H1 (cell line): Measurements from ENCODE around the gene ZFAND5. TPM values are rescaled to one million over a fixed set of nuclear protein-coding genes. Genes with fewer than 3 reads are reported as not detected.

Source experiments
- CTCF ChIA-PET: fragments of 300-600 bp; sonication (Branson Sonifier 250); formaldehyde crosslinking; loops from one replicate; lab custom pipeline; 2021; ENCODE audit not compliant: partially characterized antibody; lab: Charles Lee
- POLR2A ChIA-PET: fragments of 300-600 bp; sonication (Branson Sonifier 250); formaldehyde crosslinking; loops from one replicate; lab custom pipeline; 2021; ENCODE audit warnings: inconsistent platforms; ENCODE audit not compliant: partially characterized antibody; lab: Charles Lee
- DNase-seq, 2 experiments: peaks; one replicate each; pipeline versions ENCODE4 v3.0.0 to v3.0.0-alpha.2; 2010 to 2022; ENCODE audit warnings: low spot score in 2 of 2, low read depth in 1 of 2, mixed read lengths in 1 of 2
- FAIRE-seq: peaks from 2 replicates; lab custom pipeline; 2011; peaks lifted over from hg19 to GRCh38; lab: Jason Lieb, UNC
- H2AFZ ChIP-seq: 2 replicates; pipeline ENCODE4 v1.8.1; 2012; ENCODE audit warnings: low read length, inconsistent platforms
- H2AK5ac ChIP-seq: 2 replicates; pipeline ENCODE4 v1.6.1; 2013; ENCODE audit warnings: low read depth, low read length
- H2BK120ac ChIP-seq: replicated peaks from 2 replicates; pipeline ENCODE3; 2013; ENCODE audit warnings: low read depth, low read length, inconsistent platforms
- H2BK12ac ChIP-seq: 2 replicates; pipeline ENCODE4 v1.6.1; 2013; ENCODE audit warnings: low read depth, low read length
- H2BK15ac ChIP-seq: 2 replicates; pipeline ENCODE4 v1.6.1; 2013; ENCODE audit warnings: low read length
- H2BK20ac ChIP-seq: 2 replicates; pipeline ENCODE4 v1.6.1; 2013; ENCODE audit warnings: low read length
- H2BK5ac ChIP-seq: 2 replicates; pipeline ENCODE4 v1.6.1; 2013; ENCODE audit warnings: low read depth, low read length
- H3K14ac ChIP-seq: 2 replicates; pipeline ENCODE4 v1.6.1; 2013; ENCODE audit warnings: inconsistent platforms; ENCODE audit not compliant: insufficient read length
- H3K18ac ChIP-seq: 2 replicates; pipeline ENCODE4 v1.6.1; 2013; ENCODE audit warnings: low read length; ENCODE audit errors: extremely low read depth
- H3K23ac ChIP-seq: 2 replicates; pipeline ENCODE4 v1.6.1; 2013; ENCODE audit warnings: inconsistent platforms; ENCODE audit not compliant: insufficient read length
- H3K23me2 ChIP-seq: 2 replicates; pipeline ENCODE4 v1.6.1; 2013; ENCODE audit warnings: low read depth, low read length
- H3K27ac ChIP-seq: 2 replicates; pipeline ENCODE4 v1.6.1; 2011; ENCODE audit warnings: low read depth, low read length, inconsistent platforms
- H3K27me3 ChIP-seq, 4 experiments: replicated peaks in 1 of 4; 1 replicate in 1 of 4; 2 replicates in 3 of 4; pipeline versions ENCODE4 v1.6.1 to v1.8.1; 2011 to 2013; ENCODE audit warnings: low read length in 3 of 4, mild to moderate bottlenecking in 3 of 4, inconsistent platforms in 2 of 4, mixed read lengths in 2 of 4, moderate library complexity in 1 of 4; ENCODE audit not compliant: control insufficient read depth in 3 of 4, insufficient read depth in 3 of 4; ENCODE audit errors: extremely low read depth in 1 of 4
- H3K36me3 ChIP-seq, 4 experiments: 2 replicates each; pipeline versions ENCODE4 v1.6.1 to v1.8.1; 2011 to 2013; ENCODE audit warnings: mild to moderate bottlenecking in 4 of 4, low read length in 3 of 4, moderate library complexity in 2 of 4, control low read depth in 1 of 4, inconsistent platforms in 1 of 4; ENCODE audit not compliant: insufficient read depth in 4 of 4, control insufficient read depth in 2 of 4
- H3K4ac ChIP-seq: replicated peaks from 2 replicates; pipeline ENCODE3; 2013; ENCODE audit warnings: low read length, low read depth, mixed read lengths, inconsistent platforms; ENCODE audit not compliant: insufficient read length
- H3K4me1 ChIP-seq, 4 experiments: replicated peaks in 1 of 4; 1 replicate in 1 of 4; 2 replicates in 3 of 4; pipeline versions ENCODE4 v1.6.1 to v1.8.1; 2011 to 2013; ENCODE audit warnings: low read length in 3 of 4, inconsistent platforms in 2 of 4, mixed read lengths in 1 of 4; ENCODE audit not compliant: insufficient read depth in 4 of 4, control insufficient read depth in 3 of 4
- H3K4me2 ChIP-seq, 2 experiments: 2 replicates each; pipeline versions ENCODE4 v1.6.1 to v1.8.1; 2011 to 2013; ENCODE audit warnings: low read depth in 2 of 2, low read length in 2 of 2, control low read depth in 1 of 2, inconsistent platforms in 1 of 2, mild to moderate bottlenecking in 1 of 2; ENCODE audit not compliant: insufficient read depth in 1 of 2
- H3K4me3 ChIP-seq, 4 experiments: fragments of 200-600, 300-600 bp in 1 of 4; sonication (generic), shearing (Covaris generic), sonication (Bioruptor Twin) in 1 of 4; 2 replicates each; pipeline versions ENCODE4 v1.5.1 to v1.8.1; 2011 to 2016; ENCODE audit warnings: low read length in 4 of 4, low read depth in 3 of 4, control low read depth in 2 of 4, inconsistent platforms in 2 of 4, mild to moderate bottlenecking in 2 of 4, mixed read lengths in 1 of 4, moderate library complexity in 1 of 4; ENCODE audit not compliant: insufficient read depth in 2 of 4; ENCODE audit errors: extremely low read depth in 1 of 4
- H3K56ac ChIP-seq: replicated peaks from 2 replicates; pipeline ENCODE3; 2013; ENCODE audit warnings: low read depth, mild to moderate bottlenecking, mixed read lengths, low read length, inconsistent platforms; ENCODE audit not compliant: insufficient read length
- H3K79me1 ChIP-seq: 2 replicates; pipeline ENCODE4 v1.6.1; 2013; ENCODE audit warnings: low read depth, low read length, control low read depth
- H3K79me2 ChIP-seq, 2 experiments: 2 replicates each; pipeline versions ENCODE4 v1.6.1 to v1.8.1; 2012 to 2013; ENCODE audit warnings: low read length in 2 of 2, mild to moderate bottlenecking in 2 of 2, inconsistent platforms in 1 of 2; ENCODE audit not compliant: insufficient read depth in 2 of 2, control insufficient read depth in 1 of 2
- H3K9ac ChIP-seq, 4 experiments: replicated peaks in 1 of 4; 1 replicate in 1 of 4; 2 replicates in 3 of 4; pipeline versions ENCODE4 v1.6.1 to v1.8.1; 2011 to 2013; ENCODE audit warnings: low read depth in 3 of 4, low read length in 3 of 4, control low read depth in 2 of 4, mild to moderate bottlenecking in 2 of 4, moderate library complexity in 2 of 4, inconsistent platforms in 1 of 4; ENCODE audit errors: extremely low read depth in 1 of 4
- H3K9me3 ChIP-seq, 2 experiments: 2 replicates each; pipeline versions ENCODE4 v1.6.1 to v1.8.1; 2012 to 2013; ENCODE audit warnings: mild to moderate bottlenecking in 2 of 2, moderate library complexity in 2 of 2, control low read depth in 1 of 2, inconsistent platforms in 1 of 2, low read depth in 1 of 2, low read length in 1 of 2, mixed read lengths in 1 of 2; ENCODE audit not compliant: insufficient read depth in 2 of 2
- H4K20me1 ChIP-seq, 2 experiments: replicated peaks in 1 of 2; 2 replicates each; pipeline versions ENCODE3 to v1.8.1; 2011 to 2013; ENCODE audit warnings: inconsistent platforms in 2 of 2, low read length in 2 of 2, mild to moderate bottlenecking in 1 of 2; ENCODE audit not compliant: insufficient read depth in 2 of 2, control insufficient read depth in 1 of 2
- H4K5ac ChIP-seq: 2 replicates; pipeline ENCODE4 v1.6.1; 2013; ENCODE audit warnings: low read length, low read depth, mixed read lengths, inconsistent platforms; ENCODE audit not compliant: insufficient read length
- H4K8ac ChIP-seq: 2 replicates; pipeline ENCODE4 v1.8.0; 2013; ENCODE audit warnings: mild to moderate bottlenecking, moderate library complexity, low read length, inconsistent platforms; ENCODE audit not compliant: insufficient read depth; ENCODE audit errors: extremely low read depth
- H4K91ac ChIP-seq: replicated peaks from 2 replicates; pipeline ENCODE3; 2013; ENCODE audit warnings: low read length, mixed read lengths, inconsistent platforms; ENCODE audit not compliant: insufficient read length
- BRCA1 ChIP-seq: IDR thresholded peaks from 2 replicates; pipeline ENCODE4 v1.6.1; 2012; ENCODE audit warnings: low read depth, low read length, improper control_type of control experiment
- CHD1 ChIP-seq: IDR thresholded peaks from 2 replicates; pipeline ENCODE4 v1.6.1; 2012; ENCODE audit warnings: low read depth, low read length, improper control_type of control experiment
- CREB1 ChIP-seq: IDR thresholded peaks from 2 replicates; pipeline ENCODE4 v1.6.1; 2012; ENCODE audit warnings: inconsistent platforms
- CTBP2 ChIP-seq: IDR thresholded peaks from 2 replicates; pipeline ENCODE4 v1.7.0; 2011; ENCODE audit warnings: borderline replicate concordance, mild to moderate bottlenecking, moderate library complexity, mixed read lengths, low read length; ENCODE audit not compliant: insufficient read depth, insufficient read length
- CTCF ChIP-seq, 3 experiments: IDR thresholded peaks; 1 replicate in 2 of 3; 2 replicates in 1 of 3; pipeline versions ENCODE4 v1.5.1 to v1.6.1; 2011; ENCODE audit warnings: low read length in 3 of 3, mild to moderate bottlenecking in 3 of 3, inconsistent platforms in 2 of 3, low read depth in 1 of 3, moderate library complexity in 1 of 3; ENCODE audit not compliant: insufficient read depth in 1 of 3; ENCODE audit errors: control extremely low read depth in 1 of 3
- HDAC2 ChIP-seq, 2 experiments: fragments of 300-600 bp in 1 of 2; sonication (generic) in 1 of 2; IDR thresholded peaks; 2 replicates each; pipeline ENCODE4 v1.6.1; 2011 to 2012; ENCODE audit warnings: low read depth in 2 of 2, low read length in 2 of 2, mild to moderate bottlenecking in 2 of 2, moderate library complexity in 2 of 2, borderline replicate concordance in 1 of 2, inconsistent platforms in 1 of 2
- MAX ChIP-seq: IDR thresholded peaks from 2 replicates; pipeline ENCODE4 v1.6.1; 2012; ENCODE audit warnings: inconsistent platforms
- POLR2AphosphoS5 ChIP-seq: IDR thresholded peaks from 2 replicates; pipeline ENCODE4 v1.6.1; 2011; ENCODE audit warnings: low read depth, low read length
- RBBP5 ChIP-seq: IDR thresholded peaks from 2 replicates; pipeline ENCODE4 v1.7.1; 2012; ENCODE audit warnings: low read depth, mild to moderate bottlenecking, inconsistent platforms, low read length, moderate library complexity, borderline replicate concordance
- SP2 ChIP-seq: IDR thresholded peaks from 2 replicates; pipeline ENCODE4 v1.6.1; 2012; ENCODE audit warnings: mild to moderate bottlenecking, low read length, inconsistent platforms
- TBP ChIP-seq: IDR thresholded peaks from 2 replicates; pipeline ENCODE4 v1.6.1; 2011; ENCODE audit warnings: low read depth, low read length, improper control_type of control experiment
- TCF12 ChIP-seq: IDR thresholded peaks from 2 replicates; pipeline ENCODE4 v1.6.1; 2011; ENCODE audit warnings: low read depth, mild to moderate bottlenecking, low read length
- WGBS, 2 experiments: shearing (Covaris generic) in 1 of 2; methylation state at CpG; one replicate each; pipeline versions ENCODE4 v1.1.6 to v1.1.7; 2013 to 2015; ENCODE audit warnings: low lambda C conversion rate in 2 of 2, mixed read lengths in 2 of 2, inconsistent platforms in 1 of 2, low coverage in 1 of 2, missing lambda C conversion rate in 1 of 2; ENCODE audit not compliant: insufficient replicate concordance in 2 of 2, insufficient coverage in 1 of 2, insufficient read length in 1 of 2; ENCODE audit errors: extremely low coverage in 1 of 2, missing lambda C conversion rate in 1 of 2; 5-methylcytosine and 5-hydroxymethylcytosine counted together
- polyA plus RNA-seq, 7 experiments: library from polyadenylated mRNA; depleted of rRNA in 3 of 7; stranded (reverse) in 5 of 7; unstranded in 2 of 7; fragments of >200 nt in 5 of 7; fragments of 200-250 nt in 2 of 7; gene quantifications; 1 replicate in 5 of 7; 2 replicates in 1 of 7; 4 replicates in 1 of 7; pipeline versions ENCODE4 v1.2.1 to v1.2.3, GENCODE V29; 2011 to 2013; ENCODE audit warnings: missing spikeins in 2 of 7, mixed read lengths in 2 of 7
- total RNA-seq: library from RNA; stranded (reverse); fragmentation: NEBNext Ultra II Directional; extraction: Animal tissue kit (Norgen Biotek cat#: 25700); gene quantifications from 2 replicates; pipeline ENCODE4 v1.2.1, GENCODE V29; 2021

ZFAND5 gene
- total and polyA plus RNA-seq, 2 of the 8 experiments (the other 6 are each of a cell fraction or from before 2014, with no cell fraction given), result 76.7 to 225 TPM

- Histone ChIP-seq H3K18ac (no peak overlapping the region), H2BK5ac (no peak overlapping the region), H3K9ac (no peak overlapping the region), H4K5ac (no peak overlapping the region), H3K4me2 (no peak overlapping the region), H3K79me2 (no peaks in the 10 kb centered on the region), H3K4me3 (no peak overlapping the region), H2BK120ac (no peak overlapping the region), H3K23me2 (no peaks in the 10 kb centered on the region), H2BK20ac (no peak overlapping the region), H2BK12ac (no peak overlapping the region), H3K4me1 (peaks cover 0 to 8% (median 6%) of the 10 kb centered on the region in 4 experiments; a peak in 5 of 7 replicates), H3K27me3 (no peaks in the 10 kb centered on the region), H4K91ac (no peak overlapping the region), H3K9me3 (no peaks in the 10 kb centered on the region), H4K20me1 (no peaks in the 10 kb centered on the region), H3K56ac (no peak overlapping the region), H2BK15ac (no peak overlapping the region), H3K79me1 (no peaks in the 10 kb centered on the region), H2AK5ac (no peak overlapping the region), H3K23ac (no peak overlapping the region), H2AFZ (no peak overlapping the region), H3K36me3 (no peaks in the 10 kb centered on the region), H3K4ac (no peak overlapping the region), H3K27ac (no peak overlapping the region), H4K8ac (no peak overlapping the region), H3K14ac (no peak overlapping the region)
- ChIA-PET CTCF (interaction anchor here (0.6 to 2.7 kb wide), 3 partner anchors 8 to 21 kb away, joined by 3 to 11 read pairs (median 3); no protein-coding TSS in a partner anchor), POLR2A (no interaction called here)
- DNase-seq (no peak), FAIRE-seq (no peak)
- 92% methylated on average over 3 of the region's 3 CpGs; no CpG with 5 or more reads in 1 of the 2 experiments for WGBS, 2 experiments
- no peak for TF ChIP-seq SP2
- no peak for TF ChIP-seq RBBP5
- no peak for TF ChIP-seq POLR2AphosphoS5
- no peak for TF ChIP-seq CTBP2
- TF ChIP-seq BRCA1, result no peak
- TF ChIP-seq MAX, result no peak
- TF ChIP-seq CHD1, result no peak
- TF ChIP-seq CREB1, result no peak
- no peak for TF ChIP-seq TBP
- no peak for TF ChIP-seq CTCF (IDR thresholded peaks at IDR 0.05; ENCODE audit: control extremely low read depth in 1 of 3, insufficient read depth in 1 of 3, low read depth in 1 of 3, low read length in 3 of 3)
- no peak for TF ChIP-seq TCF12
- no peak for TF ChIP-seq HDAC2 (IDR thresholded peaks at IDR 0.05; ENCODE audit: borderline replicate concordance in 1 of 2, low read depth in 2 of 2, low read length in 2 of 2)
These were observed 51.5 kb downstream of the ZFAND5 start for GRCh38 chr9:72313507-72313906.
